GM18498 (cell line): ENCODE measurements around the gene ATP13A1.
"Not testable (repeated sequence)": the region's sequence is repeated elsewhere in the genome, so short reads cannot be mapped to it uniquely, and the experiment has no call there.

Experiments used
- ATAC-seq: cut with Tn5 transposase; IDR thresholded peaks from one replicate; pipeline ENCODE4 v1.9.1; 2021; ENCODE audit warnings: mild to moderate bottlenecking, moderate library complexity; ENCODE audit not compliant: unreplicated experiment

Gene ATP13A1

GRCh38 chr19:19665420-19665948 is 2.0 kb upstream of the ATP13A1 start:
- not testable (repeated sequence) for ATAC-seq

- no peak for ATAC-seq
These were observed 613 bp downstream of the ATP13A1 start for GRCh38 chr19:19662871-19663255.

- no peak for ATAC-seq
These were observed 1.1 kb downstream of the ATP13A1 start for GRCh38 chr19:19662344-19662743.

GRCh38 chr19:19661675-19662251 is 1.7 kb downstream of the ATP13A1 start:
- peak; percentile 39 for ATAC-seq

GRCh38 chr19:19661141-19661674 is 2.3 kb downstream of the ATP13A1 start:
- ATAC-seq = no peak

DNA sequence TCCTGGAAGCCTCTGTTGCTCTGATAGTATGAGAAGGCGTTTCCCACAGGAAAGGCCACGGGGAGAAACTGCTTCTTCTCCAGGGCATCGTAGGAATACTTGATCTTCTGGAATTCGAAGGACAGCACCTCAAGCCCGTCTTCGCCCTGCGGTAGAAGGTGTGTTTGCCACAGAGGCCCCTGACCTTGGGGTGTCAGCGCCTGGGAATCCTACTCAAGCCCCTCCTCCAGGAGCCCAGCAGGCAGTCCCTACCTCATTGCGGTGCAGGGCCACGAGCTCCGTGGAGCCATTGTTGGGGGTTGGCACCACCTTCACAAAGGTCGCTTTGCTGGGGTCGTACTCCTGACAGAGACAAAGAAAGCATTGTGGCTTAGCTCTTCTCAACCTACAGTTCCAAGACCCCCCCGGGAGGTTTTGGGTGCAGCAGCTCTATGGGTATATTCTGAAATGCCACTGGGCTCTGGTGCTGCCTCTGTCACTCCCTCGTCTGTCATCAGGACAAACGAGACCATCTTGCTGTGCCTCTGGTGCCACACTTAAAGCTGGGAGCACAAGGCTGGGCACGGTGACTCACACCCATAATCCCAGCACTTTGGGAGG is 3.7 kb downstream of the ATP13A1 start:
- ATAC-seq = no peak

- no peak for ATAC-seq
These were observed 6.1 kb downstream of the ATP13A1 start for GRCh38 chr19:19657397-19657783.

GRCh38 chr19:19656451-19657396 is 6.8 kb downstream of the ATP13A1 start:
- ATAC-seq = no peak

DNA sequence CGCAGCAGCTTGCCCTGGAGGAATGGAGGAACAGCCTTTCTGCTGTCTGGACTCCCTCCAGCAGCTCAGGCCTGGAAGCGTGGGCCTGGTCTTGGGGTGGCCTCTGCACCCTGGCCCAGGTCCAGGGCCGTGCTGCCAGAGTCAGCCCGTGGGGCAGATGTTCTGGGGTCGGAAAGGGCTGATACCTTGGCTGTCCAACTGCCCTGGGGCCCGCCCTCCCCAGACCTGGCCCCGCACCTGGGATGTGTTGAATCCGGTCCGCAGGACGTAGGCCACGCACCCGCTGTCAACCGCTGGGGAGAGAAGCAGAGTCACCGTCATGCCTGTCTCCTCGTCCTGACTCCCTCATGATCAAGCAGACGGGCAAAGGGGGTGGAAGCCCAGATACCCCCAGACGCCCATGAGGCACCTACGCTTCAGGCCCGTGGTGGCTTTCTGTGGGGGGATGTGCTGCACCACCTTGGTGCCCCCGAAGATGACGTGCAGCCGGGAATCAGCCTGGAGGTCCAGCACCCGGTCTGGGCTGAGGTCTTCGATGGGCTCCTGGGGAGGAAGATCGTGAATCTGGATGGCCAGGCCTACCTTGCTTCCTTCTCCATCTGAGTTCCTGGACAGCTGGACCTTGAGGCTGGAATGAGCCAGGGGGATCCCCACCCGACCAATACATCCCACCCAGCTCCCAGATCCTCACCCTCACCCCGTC is 7.7 kb downstream of the ATP13A1 start:
- no peak for ATAC-seq

DNA sequence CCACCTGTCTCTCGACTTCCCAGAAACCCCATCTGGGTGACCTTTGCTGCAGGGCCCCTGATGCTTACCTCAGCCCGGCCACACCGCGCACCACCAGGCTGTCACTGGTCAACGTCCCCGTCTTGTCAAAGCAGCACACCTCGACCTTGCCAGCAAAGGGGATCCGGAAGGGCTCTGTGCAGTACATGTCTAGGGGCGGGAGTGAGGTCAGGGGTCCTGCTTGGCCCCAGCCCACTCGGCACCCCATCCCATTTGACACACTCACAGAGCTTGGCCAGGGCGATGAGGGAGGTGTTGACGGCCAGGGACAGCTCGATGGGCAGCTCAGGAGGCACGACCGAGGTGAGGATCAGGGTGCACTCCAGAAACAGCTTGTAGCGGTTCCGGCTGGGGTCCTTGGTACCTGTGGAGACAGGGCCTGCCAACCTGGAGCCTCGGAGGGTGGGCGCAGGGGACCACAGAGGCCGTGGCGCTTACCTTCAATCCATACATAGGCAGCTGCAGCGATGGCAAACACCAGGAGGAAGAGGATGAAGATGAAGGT is 8.4 kb downstream of the ATP13A1 start:
- ATAC-seq = no peak

DNA sequence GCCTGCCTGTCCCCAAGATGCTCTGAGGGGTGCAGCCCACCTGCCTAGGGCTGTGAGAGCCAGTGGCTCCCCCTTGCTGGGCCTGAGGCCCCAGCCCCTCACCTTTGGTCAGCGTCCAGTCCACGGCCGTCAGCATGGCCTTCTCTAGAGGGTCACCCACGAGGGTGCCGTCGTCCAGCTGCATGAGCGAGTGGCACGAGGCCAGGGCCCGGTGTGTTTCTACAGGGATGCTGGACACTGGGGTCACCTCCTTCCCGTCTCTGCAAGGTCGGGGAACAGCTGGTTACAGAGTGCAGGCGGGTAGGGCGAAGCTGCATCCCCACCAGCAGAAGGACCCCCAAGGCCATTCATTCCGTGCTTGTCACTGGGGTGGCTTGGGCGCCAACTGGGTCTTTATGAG is 9.0 kb downstream of the ATP13A1 start:
- ATAC-seq = no peak

GRCh38 chr19:19653597-19654147 is 9.8 kb downstream of the ATP13A1 start:
- no peak for ATAC-seq

- no peak for ATAC-seq
These were observed 10.8 kb downstream of the ATP13A1 start for GRCh38 chr19:19652482-19653295.

GRCh38 chr19:19651076-19651475 is 12.4 kb downstream of the ATP13A1 start:
- no peak for ATAC-seq

- no peak for ATAC-seq
These were observed 13.1 kb downstream of the ATP13A1 start for GRCh38 chr19:19650331-19650730.

- ATAC-seq = no peak
These were observed 13.9 kb downstream of the ATP13A1 start for GRCh38 chr19:19649580-19649995.

DNA sequence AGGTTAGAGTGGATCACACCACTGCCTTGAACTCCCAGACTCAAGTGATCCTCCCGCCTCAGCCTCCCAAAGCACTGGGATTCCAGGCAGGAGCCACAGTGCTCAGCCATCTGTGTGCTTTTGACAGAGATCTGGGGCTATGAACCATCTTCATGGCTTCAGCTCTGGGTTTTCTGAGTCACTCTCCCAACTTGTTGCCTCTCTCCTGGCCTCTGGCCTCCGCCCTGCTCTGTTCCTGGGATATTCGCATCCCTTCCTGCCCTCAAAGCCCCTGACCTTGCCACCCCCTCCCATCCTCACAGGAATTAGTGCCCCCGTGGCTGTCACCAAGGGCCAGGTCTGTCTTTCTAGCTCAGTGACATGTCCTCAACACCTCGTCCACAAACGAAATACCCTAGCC is 14.3 kb downstream of the ATP13A1 start:
- ATAC-seq = no peak

GRCh38 chr19:19647037-19647835 is 16.2 kb downstream of the ATP13A1 start:
- ATAC-seq = no peak
